Activated CD8-positive, alpha-beta T cell treated with anti-CD3 and anti-CD28 coated beads for 36 hours (primary cell): ENCODE results near the gene KLHDC2. TPM values are rescaled to one million over a fixed set of nuclear protein-coding genes. Genes with fewer than 3 reads are reported as not detected.
"Not testable (repeated sequence)": the region's sequence is repeated elsewhere in the genome, so short reads cannot be mapped to it uniquely, and the experiment has no call there.

Experiments
- ATAC-seq: fragments of 200-7000 bp; cut with Tn5 transposase; one replicate; pipeline ENCODE4 v1.10.0; 2021; ENCODE audit warnings: mild to moderate bottlenecking, moderate library complexity
- CTCF ChIA-PET: fragments of 350-600 bp; sonication (Branson Sonifier 250); formaldehyde crosslinking; loops from one replicate; lab custom pipeline; 2021; ENCODE audit warnings: antibody characterized with exemption; lab: Charles Lee
- POLR2A ChIA-PET: fragments of 350-600 bp; sonication (Branson Sonifier 250); formaldehyde crosslinking; loops from one replicate; lab custom pipeline; 2021; ENCODE audit warnings: antibody characterized with exemption; lab: Charles Lee
- DNase-seq: peaks from one replicate; pipeline ENCODE4 v3.0.0-alpha.2; 2020
- H3K27ac Mint-ChIP-seq: one replicate; pipeline ENCODE4 v1.8.0; 2021; ENCODE audit warnings: mild to moderate bottlenecking, mixed read lengths
- H3K27me3 Mint-ChIP-seq: one replicate; pipeline ENCODE4 v1.8.0; 2021; ENCODE audit warnings: mixed read lengths
- H3K36me3 Mint-ChIP-seq: one replicate; pipeline ENCODE4 v1.8.0; 2021; ENCODE audit warnings: low read depth, mixed read lengths
- H3K4me1 Mint-ChIP-seq: one replicate; pipeline ENCODE4 v1.8.0; 2021; ENCODE audit warnings: low read depth, mixed read lengths
- H3K4me3 Mint-ChIP-seq: one replicate; pipeline ENCODE4 v1.8.0; 2021; ENCODE audit warnings: mild to moderate bottlenecking, moderate library complexity, mixed read lengths
- H3K9me3 Mint-ChIP-seq: one replicate; pipeline ENCODE4 v1.8.0; 2021; ENCODE audit warnings: mixed read lengths
- intact Hi-C: fragments of 100-400 bp; cut with micrococcal nuclease; formaldehyde crosslinking; loops from one replicate; pipeline ENCODE4 v1.10.0; 2022
- total RNA-seq, 2 experiments: library from RNA; stranded (reverse); gene quantifications; one replicate each; pipeline ENCODE4 v1.2.3, GENCODE V29; 2021
- TF ChIP-seq, protein P1 (sequence below): fragments of 200-600 bp; IDR thresholded peaks from one replicate; pipeline ENCODE4 v1.8.0; 2022; ENCODE audit warnings: antibody characterized with exemption, mild to moderate bottlenecking

The KLHDC2 gene
- total RNA-seq, 2 experiments from 2014 or later, result 21.1 to 23.4 TPM

DNA sequence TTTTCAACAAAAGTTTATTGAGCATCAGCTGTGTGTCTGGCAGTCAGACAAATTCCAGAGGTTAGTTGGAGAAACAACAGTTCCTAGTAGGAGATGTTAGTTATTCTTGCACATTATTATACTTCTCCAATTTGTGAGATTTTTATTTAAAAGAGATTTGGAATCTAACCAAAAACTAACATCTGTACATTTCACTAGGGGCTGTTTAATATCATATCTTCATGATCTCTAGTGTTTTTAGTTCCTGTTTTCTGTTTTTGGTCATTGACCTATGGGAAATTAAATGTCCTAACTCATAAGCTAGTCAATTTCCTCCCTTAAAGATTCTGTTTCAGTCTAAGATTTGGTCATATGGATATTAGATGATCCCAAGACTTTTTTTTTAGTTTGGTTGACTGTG lies 34.1 kb upstream of the KLHDC2 start:
- Mint-ChIP-seq H3K27ac (no peak overlapping the region), H3K36me3 (no peaks in the 10 kb centered on the region), H3K27me3 (no peaks in the 10 kb centered on the region), H3K4me3 (no peak overlapping the region), H3K9me3 (no peaks in the 10 kb centered on the region), H3K4me1 (no peaks in the 10 kb centered on the region)
- intact Hi-C loops, result no loop called here
- ChIA-PET POLR2A (no interaction called here), CTCF (no interaction called here)
- ATAC-seq, result no peak
- TF ChIP-seq, protein P1, sequence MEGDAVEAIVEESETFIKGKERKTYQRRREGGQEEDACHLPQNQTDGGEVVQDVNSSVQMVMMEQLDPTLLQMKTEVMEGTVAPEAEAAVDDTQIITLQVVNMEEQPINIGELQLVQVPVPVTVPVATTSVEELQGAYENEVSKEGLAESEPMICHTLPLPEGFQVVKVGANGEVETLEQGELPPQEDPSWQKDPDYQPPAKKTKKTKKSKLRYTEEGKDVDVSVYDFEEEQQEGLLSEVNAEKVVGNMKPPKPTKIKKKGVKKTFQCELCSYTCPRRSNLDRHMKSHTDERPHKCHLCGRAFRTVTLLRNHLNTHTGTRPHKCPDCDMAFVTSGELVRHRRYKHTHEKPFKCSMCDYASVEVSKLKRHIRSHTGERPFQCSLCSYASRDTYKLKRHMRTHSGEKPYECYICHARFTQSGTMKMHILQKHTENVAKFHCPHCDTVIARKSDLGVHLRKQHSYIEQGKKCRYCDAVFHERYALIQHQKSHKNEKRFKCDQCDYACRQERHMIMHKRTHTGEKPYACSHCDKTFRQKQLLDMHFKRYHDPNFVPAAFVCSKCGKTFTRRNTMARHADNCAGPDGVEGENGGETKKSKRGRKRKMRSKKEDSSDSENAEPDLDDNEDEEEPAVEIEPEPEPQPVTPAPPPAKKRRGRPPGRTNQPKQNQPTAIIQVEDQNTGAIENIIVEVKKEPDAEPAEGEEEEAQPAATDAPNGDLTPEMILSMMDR, result no peak
- no peak for DNase-seq

- H3K27me3 Mint-ChIP-seq, H3K4me3 Mint-ChIP-seq, POLR2A ChIA-PET, DNase-seq, H3K36me3 Mint-ChIP-seq, ATAC-seq, H3K9me3 Mint-ChIP-seq, H3K4me1 Mint-ChIP-seq, CTCF ChIA-PET, H3K27ac Mint-ChIP-seq, intact Hi-C loops: not testable (repeated sequence)
Measured at GRCh38 chr14:49735669-49736068, 32.3 kb upstream of the KLHDC2 start.

GRCh38 chr14:49745191-49745590 lies 22.8 kb upstream of the KLHDC2 start:
- no peak overlapping the region for H3K4me3 Mint-ChIP-seq
- no peak overlapping the region for H3K27ac Mint-ChIP-seq
- no peaks in the 10 kb centered on the region for H3K27me3 Mint-ChIP-seq
- DNase-seq (no peak), ATAC-seq (no peak)
- POLR2A ChIA-PET, result no interaction called here
- TF ChIP-seq, protein P1, result no peak
- CTCF ChIA-PET, result no interaction called here
- H3K9me3 Mint-ChIP-seq, result no peaks in the 10 kb centered on the region
- H3K36me3 Mint-ChIP-seq, result no peaks in the 10 kb centered on the region
- H3K4me1 Mint-ChIP-seq, result no peaks in the 10 kb centered on the region
- intact Hi-C loops, result no loop called here

DNA sequence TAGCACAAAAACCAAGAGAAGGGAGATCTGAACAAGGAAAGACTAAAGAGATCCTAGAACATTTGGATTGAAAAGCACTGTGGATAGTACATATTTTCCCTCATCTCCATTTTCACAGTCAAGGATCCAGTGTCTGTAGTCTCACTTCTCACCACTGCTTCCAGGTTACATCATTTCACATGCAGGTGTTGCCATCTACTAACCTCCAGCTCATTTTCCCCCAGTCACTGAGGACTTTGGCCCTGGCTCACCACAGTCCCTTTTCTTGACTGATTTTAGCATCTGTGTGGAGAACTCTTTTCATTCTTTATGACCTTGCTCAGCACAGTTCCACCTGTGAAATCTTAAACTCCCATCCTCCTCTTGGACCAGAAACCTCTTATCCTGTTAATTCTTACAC lies 21.5 kb upstream of the KLHDC2 start:
- intact Hi-C loops, H3K27ac Mint-ChIP-seq, ATAC-seq, H3K9me3 Mint-ChIP-seq, POLR2A ChIA-PET, H3K4me1 Mint-ChIP-seq, H3K27me3 Mint-ChIP-seq, DNase-seq, H3K4me3 Mint-ChIP-seq, H3K36me3 Mint-ChIP-seq, CTCF ChIA-PET: not testable (repeated sequence)

DNA sequence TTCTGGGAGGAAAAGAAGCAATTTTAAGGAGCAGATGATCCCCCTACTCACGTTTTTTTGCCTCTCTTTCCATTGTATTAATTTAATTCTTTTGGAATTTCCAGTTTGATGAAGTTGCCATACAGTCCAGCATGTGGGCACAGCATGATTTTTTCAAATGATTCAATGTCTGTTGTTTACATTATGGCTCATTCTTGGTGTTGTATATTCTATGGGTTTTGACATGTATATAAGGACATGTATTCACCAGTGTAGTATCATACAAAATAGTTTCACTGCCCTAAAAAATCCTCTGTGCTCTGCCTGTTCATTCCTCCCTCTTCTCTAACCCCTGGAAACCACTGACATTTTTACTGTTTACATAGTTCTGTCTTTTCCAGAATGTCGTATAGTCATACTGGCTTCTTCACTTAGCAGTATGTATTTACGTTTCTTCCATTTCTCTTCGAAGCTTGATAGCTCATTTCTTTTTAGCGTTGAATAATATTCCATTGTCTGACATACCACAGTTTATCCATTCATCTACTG lies 13.3 kb upstream of the KLHDC2 start:
- Mint-ChIP-seq H3K4me1 (no peaks in the 10 kb centered on the region), H3K9me3 (no peaks in the 10 kb centered on the region), H3K27me3 (no peaks in the 10 kb centered on the region), H3K36me3 (no peaks in the 10 kb centered on the region), H3K27ac (no peak overlapping the region), H3K4me3 (no peak overlapping the region)
- no peak for DNase-seq
- ATAC-seq, result no peak
- intact Hi-C loops, result no loop called here
- TF ChIP-seq, protein P1, result no peak
- ChIA-PET POLR2A (no interaction called here), CTCF (no interaction called here)

GRCh38 chr14:49755378-49755777 lies 12.6 kb upstream of the KLHDC2 start:
- POLR2A ChIA-PET, result no interaction called here
- intact Hi-C loops, result no loop called here
- CTCF ChIA-PET, result no interaction called here
- H3K9me3 Mint-ChIP-seq, result no peaks in the 10 kb centered on the region
- H3K4me3 Mint-ChIP-seq, result no peak overlapping the region
- H3K27ac Mint-ChIP-seq, result no peak overlapping the region
- ATAC-seq, result no peak
- DNase-seq, result no peak
- TF ChIP-seq, protein P1, result no peak
- H3K4me1 Mint-ChIP-seq, result no peaks in the 10 kb centered on the region
- H3K27me3 Mint-ChIP-seq, result no peaks in the 10 kb centered on the region
- no peaks in the 10 kb centered on the region for H3K36me3 Mint-ChIP-seq
